GM19452 (cell line): Measurements from ENCODE around the gene TBC1D17.

ENCODE experiments used
- ATAC-seq: cut with Tn5 transposase; IDR thresholded peaks from one replicate; pipeline ENCODE4 v1.9.1; 2021; ENCODE audit not compliant: unreplicated experiment

TBC1D17 gene

DNA sequence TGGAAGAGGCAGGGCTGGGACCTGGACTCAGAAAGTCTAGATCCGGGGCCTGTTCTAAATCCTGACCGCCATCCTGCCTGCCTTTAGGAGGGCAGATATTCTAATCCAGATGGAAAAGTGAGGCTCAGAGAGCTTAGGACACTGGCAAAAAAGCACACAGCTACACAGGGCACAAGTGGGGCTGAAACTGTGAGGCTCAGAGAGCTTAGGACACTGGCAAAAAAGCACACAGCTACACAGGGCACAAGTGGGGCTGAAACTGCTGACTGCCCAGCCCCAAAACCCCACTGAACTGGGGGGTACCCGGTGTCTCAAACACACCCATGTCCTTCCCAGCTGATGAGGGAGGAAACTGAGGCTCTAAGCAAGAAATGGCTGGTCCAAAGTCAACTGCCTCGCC lies 2.3 kb upstream of the TBC1D17 start:
- no peak for ATAC-seq

DNA sequence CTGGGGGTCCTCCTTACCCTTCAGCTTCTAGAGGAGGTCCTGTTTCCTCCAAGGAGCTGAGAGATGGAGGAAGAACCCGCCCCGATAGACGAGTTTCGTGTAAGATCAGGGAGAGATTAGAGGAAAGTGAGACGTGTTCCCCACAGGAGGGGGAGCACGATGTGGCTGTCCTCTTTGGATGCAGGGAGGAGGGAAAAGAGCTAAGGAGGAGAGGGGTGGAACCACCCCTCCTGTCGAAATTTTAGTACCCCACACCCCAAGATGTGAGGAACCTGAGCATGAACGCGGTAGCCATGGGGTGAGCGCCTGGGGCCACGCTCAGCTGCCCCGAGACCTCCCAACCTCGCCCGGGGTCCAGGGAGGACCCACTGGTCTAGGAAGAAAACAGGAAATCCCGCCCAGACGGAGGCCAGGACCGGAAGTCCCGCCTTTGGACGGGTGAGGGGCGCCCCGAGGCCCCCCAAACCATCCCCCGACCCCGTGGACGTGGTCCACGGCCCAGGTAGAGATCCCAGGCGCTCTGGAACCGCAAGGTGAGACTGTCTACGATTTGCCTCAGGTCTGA lies 1.6 kb upstream of the TBC1D17 start:
- no peak for ATAC-seq

DNA sequence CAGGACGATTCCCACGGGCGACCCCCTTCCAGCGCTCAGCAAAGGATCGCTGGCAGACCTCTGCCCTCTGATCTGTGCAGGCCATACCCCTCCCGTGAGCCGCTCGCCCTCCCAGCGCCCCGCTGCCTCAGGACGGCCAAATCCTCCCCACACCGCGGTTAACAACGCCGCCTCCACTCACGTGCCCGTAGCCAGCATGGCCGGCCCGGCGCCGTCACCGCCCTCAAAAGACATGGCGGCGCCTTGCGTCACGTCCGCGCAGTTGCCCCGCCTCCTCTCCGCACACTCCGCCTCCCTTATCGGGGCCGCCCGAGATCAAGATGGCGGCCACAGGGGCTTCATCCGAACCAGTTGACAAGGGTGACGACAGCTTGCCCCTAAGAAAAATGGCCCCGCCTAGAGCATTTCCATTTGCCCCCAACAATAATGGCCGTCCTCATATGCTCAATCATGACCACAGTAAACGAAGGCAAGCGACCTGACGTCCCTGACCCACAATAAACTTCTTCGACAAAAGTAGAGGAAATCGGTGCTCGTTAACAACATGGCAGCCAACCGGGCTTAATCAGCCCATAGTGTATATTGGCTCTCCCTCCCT lies 981 bp upstream of the TBC1D17 start:
- peak; percentile 48 for ATAC-seq

DNA sequence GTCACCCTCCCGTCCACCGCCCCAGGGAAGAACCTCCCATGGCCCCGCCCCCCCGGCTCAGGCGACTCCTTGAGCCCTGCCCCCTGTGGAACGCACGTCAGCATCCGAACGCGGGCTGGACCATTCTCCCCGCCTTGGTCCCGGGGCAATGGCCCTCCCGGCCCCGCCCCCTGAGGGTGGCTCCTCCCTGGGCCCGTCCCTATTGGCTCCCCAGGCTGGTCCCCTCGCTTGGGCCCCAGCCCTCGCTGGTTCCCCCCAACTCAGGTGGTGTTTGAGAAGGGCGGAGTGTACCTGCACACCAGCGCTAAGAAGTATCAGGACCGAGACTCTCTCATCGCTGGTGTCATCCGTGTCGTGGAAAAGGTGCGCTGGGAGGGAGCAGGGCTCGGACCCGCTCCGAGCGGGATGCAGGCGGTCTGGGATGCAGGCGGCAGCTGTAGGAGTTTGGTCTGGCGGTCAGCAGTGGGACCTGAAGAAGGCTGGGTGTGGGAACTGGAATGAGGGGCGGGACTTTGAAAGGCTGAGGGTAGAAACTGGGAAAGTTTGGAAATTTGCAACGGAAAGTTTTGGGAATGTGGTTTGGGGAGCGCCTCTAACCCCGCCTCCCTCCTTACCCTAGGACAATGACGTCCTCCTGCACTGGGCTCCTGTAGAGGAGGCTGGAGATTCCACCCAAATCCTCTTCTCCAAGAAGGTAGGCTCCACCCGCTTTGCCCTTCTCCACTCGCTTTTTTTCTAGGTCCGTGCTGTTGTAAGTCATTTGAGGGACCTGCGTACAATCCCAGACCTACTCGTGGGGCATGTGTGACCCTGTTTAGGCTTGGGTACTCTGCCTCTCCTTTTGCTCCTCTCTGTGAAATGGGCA lies 609 bp downstream of the TBC1D17 start:
- ATAC-seq: peak; percentile 47

DNA sequence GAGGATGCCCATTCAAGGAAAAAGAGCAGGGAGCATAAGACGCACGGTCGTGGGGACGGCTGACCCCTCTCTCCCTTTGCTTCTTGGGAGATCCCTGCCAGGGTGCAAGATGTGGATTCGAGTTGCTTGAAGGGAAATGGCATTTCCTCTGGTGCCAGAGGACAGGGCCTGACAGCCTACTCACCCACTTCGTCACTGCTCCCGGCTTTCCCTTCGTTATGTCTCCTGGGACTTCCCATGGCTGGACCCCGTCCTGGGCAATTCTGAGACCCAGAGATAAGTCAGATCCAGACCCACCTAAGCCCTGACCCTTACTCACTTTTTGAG lies 1.2 kb downstream of the TBC1D17 start:
- no peak for ATAC-seq

DNA sequence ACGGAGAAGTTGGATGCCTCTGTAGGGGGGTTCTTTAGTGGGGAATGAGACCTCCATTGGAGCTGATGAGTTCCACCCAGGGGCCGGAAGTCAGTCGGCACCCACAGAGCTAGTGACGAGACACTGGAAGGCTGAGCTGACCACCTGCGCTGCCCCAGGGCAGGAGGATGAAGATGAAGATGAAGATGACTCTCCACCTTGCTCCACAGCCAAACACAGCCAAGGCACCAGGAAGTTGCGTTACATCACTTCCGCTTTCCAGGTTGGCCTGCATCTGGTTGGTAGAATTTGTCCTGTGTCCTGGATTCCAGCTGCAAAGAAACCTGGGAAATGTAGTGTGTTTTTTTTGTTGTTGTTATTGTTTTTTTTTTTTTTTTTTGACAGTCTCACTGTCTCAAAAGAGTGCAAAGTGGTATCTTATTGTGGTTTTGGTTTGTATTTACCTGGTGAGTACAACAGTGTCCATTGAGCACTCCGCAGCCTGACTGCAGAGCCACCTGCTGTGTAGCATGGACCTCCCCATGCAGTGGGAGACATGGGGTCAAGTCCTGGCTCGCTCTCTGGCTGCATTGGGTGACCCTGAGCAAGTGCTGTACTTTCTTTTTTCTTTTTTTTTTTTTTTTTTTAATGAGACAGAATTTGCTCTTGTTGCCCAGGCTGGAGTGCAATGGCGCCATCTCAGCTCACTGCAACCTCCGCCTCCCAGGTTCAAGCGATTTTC lies 1.9 kb downstream of the TBC1D17 start:
- ATAC-seq: no peak

DNA sequence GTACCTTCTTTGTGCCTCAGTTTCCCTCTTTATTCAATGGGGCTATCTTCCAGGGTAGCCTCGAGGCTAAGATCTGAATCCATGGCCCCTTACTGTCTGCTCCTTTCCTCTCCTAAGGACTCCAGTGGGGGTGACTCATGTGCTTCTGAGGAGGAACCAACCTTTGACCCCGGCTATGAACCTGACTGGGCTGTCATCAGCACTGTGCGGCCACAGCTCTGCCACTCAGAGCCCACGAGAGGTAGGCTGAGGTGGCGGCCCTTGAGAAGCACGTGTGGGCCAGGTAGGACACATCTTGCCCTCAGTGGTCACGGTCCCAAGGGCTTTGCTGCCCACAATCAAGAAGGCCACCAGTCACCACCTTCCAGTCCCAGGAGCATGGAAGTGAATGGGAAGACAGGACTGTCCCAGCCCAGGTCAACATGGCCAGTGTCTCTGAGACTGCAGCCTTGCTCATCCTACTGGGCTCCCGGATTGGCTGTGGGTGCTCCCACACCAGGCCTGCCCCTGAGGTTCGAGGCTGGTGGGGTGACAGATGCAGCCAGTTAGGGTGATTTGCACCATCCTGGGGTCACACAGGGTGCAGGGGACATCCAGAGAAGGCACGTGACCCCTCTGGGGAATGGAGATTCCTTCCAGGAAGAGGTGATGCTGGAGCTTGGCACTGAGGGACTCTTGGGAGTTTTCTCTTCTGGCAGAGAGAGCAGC lies 2.8 kb downstream of the TBC1D17 start:
- no peak for ATAC-seq

DNA sequence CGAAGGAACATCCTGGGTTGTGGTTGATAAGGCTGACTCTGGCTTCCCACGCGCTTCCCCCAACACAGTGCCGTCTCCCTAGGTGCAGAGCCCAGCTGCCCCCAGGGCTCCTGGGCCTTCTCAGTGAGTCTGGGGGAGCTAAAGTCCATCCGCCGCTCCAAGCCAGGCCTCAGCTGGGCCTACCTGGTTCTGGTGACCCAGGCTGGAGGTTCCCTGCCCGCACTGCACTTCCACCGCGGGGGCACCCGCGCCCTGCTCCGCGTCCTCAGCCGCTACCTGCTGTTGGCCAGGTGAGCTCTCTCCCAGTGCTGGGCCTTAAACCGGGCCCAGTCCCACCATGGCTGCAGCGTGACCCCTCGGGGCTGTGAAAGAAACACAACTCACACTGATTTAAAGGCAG lies 3.7 kb downstream of the TBC1D17 start:
- no peak for ATAC-seq

DNA sequence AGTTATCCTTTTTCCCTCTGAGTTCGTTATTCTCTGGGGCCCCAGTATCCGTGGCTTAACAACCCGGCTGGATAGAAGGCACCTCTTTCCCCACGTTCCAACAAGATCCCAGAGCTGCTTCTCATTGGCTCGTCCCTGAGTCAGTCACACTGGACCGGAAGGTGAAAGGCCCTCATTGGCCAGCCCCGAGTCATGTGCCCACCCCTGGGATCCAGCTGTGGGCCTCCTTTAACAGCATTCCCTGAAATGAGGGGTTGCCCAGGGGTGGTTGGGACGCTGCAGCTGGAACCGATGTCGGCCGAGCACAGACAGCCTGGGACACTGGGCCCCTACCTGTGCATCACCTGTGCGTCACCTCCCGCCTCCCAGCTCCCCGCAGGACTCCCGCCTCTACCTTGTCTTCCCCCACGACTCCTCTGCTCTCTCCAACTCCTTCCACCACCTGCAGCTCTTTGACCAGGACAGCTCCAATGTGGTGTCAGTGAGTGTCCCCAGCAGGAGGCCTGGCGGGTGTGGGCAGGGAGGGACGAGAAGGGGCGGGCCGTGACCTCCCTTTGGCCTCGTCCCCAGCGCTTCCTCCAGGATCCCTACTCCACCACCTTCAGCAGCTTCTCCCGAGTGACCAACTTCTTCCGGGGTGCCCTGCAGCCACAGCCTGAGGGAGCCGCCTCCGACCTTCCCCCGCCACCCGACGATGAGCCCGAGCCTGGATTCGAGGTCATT lies 4.3 kb downstream of the TBC1D17 start:
- no peak for ATAC-seq

DNA sequence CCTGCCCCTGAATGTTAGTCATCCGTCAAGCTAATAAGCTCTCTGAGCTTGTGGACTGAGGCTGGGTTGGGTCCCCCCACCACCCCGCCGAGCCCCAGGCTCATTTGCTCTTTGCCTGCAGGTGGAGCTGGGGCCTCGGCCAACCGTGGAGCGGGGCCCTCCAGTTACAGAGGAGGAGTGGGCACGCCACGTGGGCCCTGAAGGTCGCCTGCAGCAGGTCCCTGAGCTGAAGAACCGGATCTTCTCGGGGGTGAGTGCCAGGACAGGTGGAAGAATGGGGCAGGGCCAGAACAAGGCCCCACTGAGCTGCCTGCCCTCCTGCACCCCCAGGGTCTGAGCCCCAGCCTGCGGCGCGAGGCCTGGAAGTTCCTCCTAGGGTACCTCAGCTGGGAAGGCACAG lies 5.1 kb downstream of the TBC1D17 start:
- ATAC-seq: no peak

DNA sequence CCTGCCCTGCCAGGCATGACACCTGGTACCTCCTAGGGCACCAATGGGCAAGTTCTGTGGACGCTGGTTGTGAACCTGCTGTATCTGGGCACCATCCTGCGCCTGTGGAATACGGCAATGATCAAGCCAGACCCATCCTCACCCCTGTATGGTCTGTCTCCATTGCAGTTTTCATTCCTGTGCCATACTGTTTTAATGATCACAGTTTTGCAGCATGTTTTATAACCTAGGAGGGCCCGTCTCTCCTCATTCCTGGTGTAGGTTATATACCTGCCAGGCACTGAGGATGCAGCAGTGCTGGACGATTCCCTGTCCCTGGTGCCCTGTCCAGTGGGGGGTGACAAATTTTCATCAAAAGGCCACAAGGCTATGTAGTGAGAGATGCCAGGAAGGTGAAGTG lies 5.6 kb downstream of the TBC1D17 start:
- no peak for ATAC-seq

DNA sequence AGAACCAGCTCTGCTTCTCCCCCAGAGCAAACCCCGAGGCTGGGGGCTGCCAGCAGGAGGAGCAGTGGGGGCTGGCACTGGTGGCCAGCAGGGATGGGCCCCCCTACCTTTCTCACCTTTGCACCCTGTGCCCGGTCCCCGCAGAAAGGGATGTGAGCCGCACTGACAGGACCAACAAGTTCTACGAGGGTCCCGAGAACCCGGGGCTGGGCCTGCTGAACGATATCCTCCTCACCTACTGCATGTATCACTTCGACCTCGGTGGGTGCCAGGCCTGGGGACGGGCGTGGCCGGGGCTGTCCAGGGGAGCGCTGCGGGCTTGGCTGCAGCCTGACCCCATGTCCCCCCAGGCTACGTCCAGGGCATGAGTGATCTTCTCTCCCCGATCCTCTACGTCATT lies 6.6 kb downstream of the TBC1D17 start:
- ATAC-seq: no peak

DNA sequence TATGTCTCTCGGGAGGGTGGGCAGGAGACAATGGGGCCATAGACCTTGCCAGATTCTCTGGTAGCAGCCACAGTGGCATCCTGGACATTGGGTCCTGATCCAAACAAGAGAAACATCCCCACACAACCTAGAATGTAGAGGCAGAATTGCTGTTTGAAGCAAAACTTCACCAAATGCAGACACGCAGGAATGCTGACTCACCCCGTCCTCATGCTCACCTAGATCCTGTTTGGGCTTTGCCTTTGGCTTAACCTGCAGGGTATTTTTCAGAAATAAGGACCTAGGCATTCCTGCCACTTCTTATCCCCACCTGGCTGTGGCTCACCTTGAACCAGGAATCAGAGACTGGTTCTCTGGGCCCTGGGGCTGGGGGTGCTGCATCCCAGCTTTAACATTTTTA lies 7.3 kb downstream of the TBC1D17 start:
- ATAC-seq: no peak

DNA sequence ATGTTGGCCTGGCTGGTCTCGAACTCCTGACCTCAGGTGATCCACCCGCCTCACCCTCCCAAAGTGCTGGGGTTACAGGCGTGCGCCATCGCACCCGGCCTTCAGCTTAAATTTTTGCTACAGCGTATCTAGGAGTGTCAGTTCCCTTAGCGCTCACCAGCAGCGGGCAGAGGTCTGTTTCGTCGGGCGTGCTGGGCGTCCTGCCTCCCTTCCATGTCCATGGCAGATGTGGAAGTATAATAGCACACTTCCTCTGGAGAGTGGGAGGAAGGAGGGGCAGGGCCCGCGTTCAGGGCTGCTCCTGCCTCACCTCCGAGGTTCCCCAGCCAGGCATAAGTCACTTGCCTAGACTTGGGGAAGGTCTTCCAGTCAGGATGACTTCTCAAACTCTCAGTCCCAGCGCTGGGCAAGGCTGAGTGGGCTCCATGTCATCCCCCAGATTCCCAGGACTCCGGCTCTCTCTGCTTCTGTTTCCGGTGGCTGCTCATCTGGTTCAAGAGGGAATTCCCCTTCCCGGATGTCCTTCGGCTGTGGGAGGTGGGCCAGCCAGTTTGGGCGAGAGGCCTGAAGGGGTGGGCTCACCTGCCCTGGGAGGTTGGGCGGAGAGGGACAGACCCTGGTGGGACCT lies 9.6 kb downstream of the TBC1D17 start:
- ATAC-seq: no peak

DNA sequence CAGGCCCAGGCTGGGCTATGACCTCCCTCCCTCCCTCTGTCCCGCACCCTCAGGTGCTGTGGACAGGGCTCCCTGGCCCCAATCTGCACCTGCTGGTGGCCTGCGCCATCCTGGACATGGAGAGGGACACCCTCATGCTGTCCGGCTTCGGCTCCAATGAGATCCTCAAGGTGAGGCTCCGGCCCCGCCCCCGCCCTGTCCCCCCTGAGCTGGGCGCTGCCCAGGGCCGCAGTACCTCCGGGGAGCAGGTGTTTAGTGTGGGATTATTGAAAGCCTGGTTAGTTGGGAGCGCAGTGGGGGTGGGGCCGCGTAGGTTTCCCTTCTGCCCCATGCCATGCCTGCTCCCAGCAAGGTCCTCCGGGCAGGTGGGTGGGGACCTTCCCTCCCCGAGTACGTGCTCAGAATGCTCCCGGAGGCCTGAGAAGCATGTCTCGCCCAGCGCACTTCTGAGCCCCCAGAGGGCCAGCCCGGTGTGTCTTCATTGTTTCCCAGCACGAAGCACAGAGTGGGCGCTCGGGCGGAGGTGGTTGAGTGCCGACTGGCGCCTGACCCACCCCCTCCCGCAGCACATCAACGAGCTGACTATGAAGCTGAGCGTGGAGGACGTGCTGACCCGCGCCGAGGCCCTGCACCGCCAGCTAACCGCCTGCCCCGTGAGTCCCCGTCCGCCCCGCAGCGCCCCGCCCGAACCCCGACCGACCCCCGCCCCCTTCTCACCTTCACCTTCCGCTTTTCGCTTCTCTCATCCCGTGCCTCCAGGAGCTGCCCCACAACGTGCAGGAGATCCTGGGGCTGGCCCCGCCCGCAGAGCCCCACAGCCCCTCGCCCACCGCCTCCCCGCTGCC lies 10.4 kb downstream of the TBC1D17 start:
- no peak for ATAC-seq

DNA sequence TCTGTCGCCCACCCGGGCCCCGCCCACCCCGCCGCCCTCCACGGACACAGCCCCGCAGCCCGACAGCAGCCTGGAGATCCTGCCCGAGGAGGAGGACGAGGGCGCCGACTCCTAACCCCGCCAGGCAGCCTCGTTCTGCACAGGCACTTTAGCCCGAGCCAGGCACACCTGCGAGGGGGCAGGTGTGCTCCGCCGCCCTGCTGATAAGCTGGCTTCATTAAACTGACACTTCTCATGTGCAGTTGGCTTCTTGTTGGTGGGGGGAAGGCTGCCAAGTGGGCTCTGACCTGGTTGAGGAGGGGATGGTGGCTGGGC lies 11.0 kb downstream of the TBC1D17 start:
- no peak for ATAC-seq

DNA sequence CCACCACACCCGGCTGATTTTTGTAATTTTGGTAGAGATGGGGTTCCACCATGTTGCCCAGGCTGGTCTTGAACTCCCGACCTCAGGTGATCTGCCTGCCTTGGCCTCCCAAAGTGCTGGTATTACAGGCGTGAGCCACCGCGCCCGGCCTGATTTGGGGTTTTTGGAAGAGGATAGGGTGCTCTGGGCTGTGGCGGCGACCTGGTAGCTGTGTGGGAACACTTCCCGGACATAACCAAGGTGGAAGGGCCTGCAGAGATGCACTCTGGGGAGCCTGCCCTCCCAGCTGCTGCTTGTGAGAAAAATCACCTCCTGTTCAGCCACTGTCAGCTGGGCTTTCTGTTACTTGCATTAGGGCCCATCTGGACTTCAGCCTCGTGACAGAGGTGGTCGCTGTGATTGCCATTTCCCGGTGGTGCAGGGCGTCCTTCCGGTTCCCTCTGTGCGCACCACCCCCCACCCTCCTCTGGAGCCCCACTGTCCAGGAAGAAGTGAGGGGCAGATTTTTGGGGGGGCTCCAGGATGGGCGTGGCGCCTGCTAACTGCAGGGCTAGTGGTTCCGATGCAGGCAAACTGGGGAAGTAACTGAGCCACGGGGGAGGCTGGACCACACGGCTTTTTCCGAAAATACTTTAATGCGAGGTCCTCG lies 11.7 kb downstream of the TBC1D17 start:
- no peak for ATAC-seq

DNA sequence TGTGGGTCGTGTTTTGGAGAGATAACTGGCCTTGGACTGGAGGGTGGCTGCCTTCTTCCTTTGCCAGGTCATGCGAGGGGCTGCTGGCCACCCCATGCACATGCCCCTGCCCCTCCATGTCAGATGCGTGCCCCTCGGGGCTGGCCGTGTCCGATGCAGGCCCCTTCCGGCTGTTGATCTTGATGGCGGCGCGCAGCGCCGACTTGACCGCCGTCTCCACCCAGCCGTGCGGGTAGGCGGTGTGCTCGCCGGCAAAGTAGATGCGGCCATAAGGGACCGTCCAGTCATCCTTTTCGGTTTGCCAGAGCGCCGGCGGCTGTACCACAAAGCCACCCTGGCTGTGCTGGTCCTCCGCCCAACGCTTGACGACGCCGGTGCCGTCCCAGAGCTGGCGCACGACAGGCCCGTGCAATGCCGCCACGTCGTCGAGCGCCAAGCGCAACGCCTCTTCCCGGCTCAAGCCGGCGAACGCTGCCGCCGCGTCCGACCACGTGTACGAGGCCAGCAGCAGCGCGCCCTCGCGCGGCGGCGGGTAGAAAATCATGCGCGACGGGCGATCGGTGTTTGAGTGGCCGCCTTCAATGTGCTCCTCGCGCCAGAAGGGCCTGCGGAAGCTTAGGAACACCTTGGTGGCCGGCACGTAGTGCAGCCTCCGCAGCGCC lies 12.3 kb downstream of the TBC1D17 start:
- no peak for ATAC-seq
